ENCODE results near the gene C2orf68.
"Not testable (repeated sequence)": the region's sequence is repeated elsewhere in the genome, so short reads cannot be mapped to it uniquely, and the experiment has no call there.

The C2orf68 gene

DNA sequence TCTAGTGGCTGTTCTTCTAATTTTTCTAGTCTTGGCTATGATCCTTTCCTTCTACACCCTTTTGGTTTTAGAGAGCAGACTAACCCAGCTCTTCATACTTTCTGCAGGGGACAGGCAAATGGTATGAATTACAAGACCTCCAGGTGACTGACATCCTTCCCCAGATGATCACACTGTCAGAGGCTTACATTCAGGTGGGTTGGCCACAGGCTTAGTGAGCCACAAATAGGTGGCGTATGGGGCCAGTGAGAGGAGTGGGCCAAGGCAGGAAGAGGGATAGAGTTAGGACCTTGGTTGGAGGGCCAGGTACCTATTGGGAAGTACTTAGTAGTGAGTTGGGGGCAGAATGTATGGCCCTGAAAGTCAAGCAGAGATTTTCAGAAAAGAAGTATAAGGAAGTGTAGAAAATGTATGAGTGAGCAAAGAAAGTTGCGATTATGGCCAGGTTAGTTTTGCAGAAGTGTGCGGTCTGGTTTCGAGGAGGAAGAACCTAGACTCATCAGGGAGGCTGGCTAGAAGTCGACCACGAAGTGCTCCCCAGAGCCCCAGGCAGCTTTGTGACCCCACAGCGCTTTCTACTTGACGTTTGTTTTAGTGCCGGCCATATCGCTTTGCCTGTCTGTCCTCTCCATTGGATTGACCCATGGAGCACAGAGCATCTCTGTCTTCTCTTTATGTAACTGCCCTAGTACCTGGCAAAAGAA is 36.1 kb upstream of the C2orf68 start:
- Mint-ChIP-seq H3K9me3 (ENCODE audit: low read depth) (no peaks in the 10 kb centered on the region), H3K27me3 (no peaks in the 10 kb centered on the region), H3K27ac (no peak overlapping the region), H3K4me3 (no peak overlapping the region), H3K4me1 (ENCODE audit: low read depth) (no peaks in the 10 kb centered on the region), H3K36me3 (peaks cover 6% of the 10 kb centered on the region)

GRCh38 chr2:85646166-85646565 is 34.3 kb upstream of the C2orf68 start:
- Mint-ChIP-seq H3K27ac (no peak overlapping the region), H3K27me3 (no peaks in the 10 kb centered on the region), H3K36me3 (peaks cover 8% of the 10 kb centered on the region), H3K4me3 (no peak overlapping the region), H3K4me1 (ENCODE audit: low read depth) (peaks cover 8% of the 10 kb centered on the region), H3K9me3 (ENCODE audit: low read depth) (no peaks in the 10 kb centered on the region)

- H3K4me1 Mint-ChIP-seq (ENCODE audit: low read depth): peaks cover 8% of the 10 kb centered on the region
- no peaks in the 10 kb centered on the region for H3K27me3 Mint-ChIP-seq
- no peaks in the 10 kb centered on the region for H3K9me3 Mint-ChIP-seq (ENCODE audit: low read depth)
- no peak overlapping the region for H3K27ac Mint-ChIP-seq
- no peak overlapping the region for H3K4me3 Mint-ChIP-seq
- H3K36me3 Mint-ChIP-seq: peaks cover 8% of the 10 kb centered on the region
These were observed 33.0 kb upstream of the C2orf68 start for GRCh38 chr2:85644909-85645308.

GRCh38 chr2:85642725-85643124 is 30.9 kb upstream of the C2orf68 start:
- Mint-ChIP-seq H3K27ac (peak overlapping the region; percentile 5), H3K27me3 (no peaks in the 10 kb centered on the region), H3K9me3 (ENCODE audit: low read depth) (no peaks in the 10 kb centered on the region), H3K36me3 (peaks cover 6% of the 10 kb centered on the region), H3K4me1 (ENCODE audit: low read depth) (peaks cover 8% of the 10 kb centered on the region), H3K4me3 (no peak overlapping the region)

DNA sequence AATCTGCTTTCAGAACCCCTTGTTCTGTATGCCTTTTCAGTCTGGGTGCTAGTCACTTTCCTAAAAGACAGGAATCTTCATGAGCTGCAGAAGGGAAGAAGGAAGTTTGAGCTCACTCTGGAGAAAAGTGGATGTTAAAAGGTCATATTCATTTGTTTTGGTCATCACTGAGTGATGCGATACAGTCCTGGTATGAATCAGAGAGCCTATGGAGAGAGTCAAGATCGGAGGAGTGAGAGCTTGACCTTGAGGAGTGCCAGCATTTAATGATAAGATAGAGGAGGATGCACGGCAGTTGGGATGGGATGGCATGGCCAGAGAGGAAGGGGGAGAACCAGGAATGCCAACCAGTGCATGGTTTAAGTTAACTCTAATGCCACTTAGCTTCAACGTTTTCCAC is 23.8 kb upstream of the C2orf68 start:
- peak overlapping the region; percentile 12 for H3K27ac Mint-ChIP-seq
- no peaks in the 10 kb centered on the region for H3K9me3 Mint-ChIP-seq (ENCODE audit: low read depth)
- peaks cover 4% of the 10 kb centered on the region for H3K36me3 Mint-ChIP-seq
- H3K4me1 Mint-ChIP-seq (ENCODE audit: low read depth): peaks cover 11% of the 10 kb centered on the region
- H3K27me3 Mint-ChIP-seq: no peaks in the 10 kb centered on the region
- no peak overlapping the region for H3K4me3 Mint-ChIP-seq

DNA sequence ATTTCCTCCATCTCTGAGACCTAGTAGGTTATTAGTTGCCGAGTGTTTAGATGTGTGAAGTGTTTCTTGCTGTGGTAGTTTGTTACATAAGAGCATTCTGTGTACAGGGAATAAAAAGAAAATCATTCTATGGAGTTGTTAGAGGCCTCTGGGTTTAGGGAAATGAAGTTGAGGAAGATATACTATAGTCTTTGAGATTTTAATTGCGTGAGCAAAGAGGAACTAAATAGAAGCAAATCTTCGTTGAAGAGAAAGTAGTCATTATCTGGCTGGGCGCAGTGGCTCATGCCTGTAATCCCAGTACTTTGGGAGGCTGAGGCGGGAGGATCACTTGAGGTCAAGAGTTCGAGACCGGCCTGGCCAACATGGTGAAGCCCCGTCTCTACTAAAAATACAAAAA is 23.1 kb upstream of the C2orf68 start:
- no peak overlapping the region for H3K4me3 Mint-ChIP-seq
- H3K27ac Mint-ChIP-seq: no peak overlapping the region
- H3K36me3 Mint-ChIP-seq: peaks cover 4% of the 10 kb centered on the region

GRCh38 chr2:85631316-85631715 is 19.4 kb upstream of the C2orf68 start:
- Mint-ChIP-seq H3K9me3 (ENCODE audit: low read depth) (no peaks in the 10 kb centered on the region), H3K27me3 (no peaks in the 10 kb centered on the region), H3K4me3 (no peak overlapping the region), H3K36me3 (peaks cover 2% of the 10 kb centered on the region), H3K4me1 (ENCODE audit: low read depth) (peaks cover 22% of the 10 kb centered on the region), H3K27ac (peak overlapping the region; percentile 34)

More for the DNA sequence above, 23.1 kb upstream of the C2orf68 start:
- Mint-ChIP-seq H3K4me1 (ENCODE audit: low read depth) (peaks cover 11% of the 10 kb centered on the region), H3K27me3 (no peaks in the 10 kb centered on the region), H3K9me3 (ENCODE audit: low read depth) (no peaks in the 10 kb centered on the region)

DNA sequence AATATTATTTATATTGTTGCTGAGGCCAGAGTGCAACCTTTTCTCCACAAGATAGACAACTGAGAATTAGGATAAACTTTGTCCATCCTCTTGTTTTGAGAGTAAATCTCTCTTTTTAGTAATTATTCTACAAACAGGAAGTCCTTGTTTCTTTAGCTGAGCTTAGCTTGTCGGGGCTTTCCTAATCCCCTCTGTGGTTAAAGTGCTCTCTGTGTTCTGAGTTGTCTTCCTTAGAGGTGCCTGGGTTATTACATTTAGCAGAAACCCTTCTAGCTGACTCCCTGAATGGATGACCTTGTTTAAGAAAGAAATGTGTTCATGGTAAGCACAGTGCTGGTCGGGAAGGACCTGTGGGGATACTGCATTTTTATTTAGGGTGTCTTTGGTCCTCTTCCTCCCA is 16.8 kb upstream of the C2orf68 start:
- H3K4me1 Mint-ChIP-seq (ENCODE audit: low read depth): peaks cover 19% of the 10 kb centered on the region

GRCh38 chr2:85623991-85624390 is 12.1 kb upstream of the C2orf68 start:
- no peaks in the 10 kb centered on the region for H3K9me3 Mint-ChIP-seq (ENCODE audit: low read depth)
- no peak overlapping the region for H3K4me3 Mint-ChIP-seq
- H3K36me3 Mint-ChIP-seq: peaks cover 3% of the 10 kb centered on the region
- peak overlapping the region; percentile 54 for H3K27ac Mint-ChIP-seq
- H3K4me1 Mint-ChIP-seq (ENCODE audit: low read depth): peaks cover 21% of the 10 kb centered on the region
- no peaks in the 10 kb centered on the region for H3K27me3 Mint-ChIP-seq

More for the DNA sequence above, 16.8 kb upstream of the C2orf68 start:
- Mint-ChIP-seq H3K36me3 (peaks cover 2% of the 10 kb centered on the region), H3K9me3 (ENCODE audit: low read depth) (no peaks in the 10 kb centered on the region), H3K4me3 (peak overlapping the region; percentile 38), H3K27ac (peak overlapping the region; percentile 72), H3K27me3 (no peaks in the 10 kb centered on the region)

- Mint-ChIP-seq H3K4me3 (no peak overlapping the region), H3K27ac (no peak overlapping the region), H3K4me1 (ENCODE audit: low read depth) (peaks cover 21% of the 10 kb centered on the region), H3K9me3 (ENCODE audit: low read depth) (no peaks in the 10 kb centered on the region), H3K27me3 (no peaks in the 10 kb centered on the region), H3K36me3 (peaks cover 3% of the 10 kb centered on the region)
These were observed 9.5 kb upstream of the C2orf68 start for GRCh38 chr2:85621338-85621737.

DNA sequence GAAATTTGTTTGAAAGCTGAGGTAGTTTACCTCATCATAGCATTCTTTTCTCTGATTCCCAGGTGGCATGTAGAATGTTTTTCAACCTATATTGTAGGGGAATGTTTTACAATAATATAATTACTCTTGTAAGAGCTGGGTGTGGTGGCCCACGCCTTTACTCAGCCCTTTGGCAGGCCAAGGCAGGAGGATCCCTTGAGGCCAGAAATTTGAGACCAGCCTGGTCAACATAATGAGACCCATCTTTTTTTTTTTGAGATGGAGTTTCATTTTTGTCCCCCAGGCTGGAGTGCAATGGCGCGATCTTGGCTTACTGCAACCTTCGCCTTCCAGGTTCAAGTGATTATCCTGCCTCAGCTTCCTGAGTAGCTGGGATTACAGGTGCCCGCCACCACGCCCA is 7.8 kb upstream of the C2orf68 start:
- Mint-ChIP-seq H3K9me3 (ENCODE audit: low read depth) (no peaks in the 10 kb centered on the region), H3K4me3 (no peak overlapping the region), H3K27me3 (no peaks in the 10 kb centered on the region), H3K27ac (no peak overlapping the region), H3K36me3 (peaks cover 3% of the 10 kb centered on the region), H3K4me1 (ENCODE audit: low read depth) (peaks cover 25% of the 10 kb centered on the region)

GRCh38 chr2:85617723-85618122 is 5.9 kb upstream of the C2orf68 start:
- H3K27me3 Mint-ChIP-seq; H3K36me3 Mint-ChIP-seq; H3K9me3 Mint-ChIP-seq (ENCODE audit: low read depth): not testable (repeated sequence)
- Mint-ChIP-seq H3K4me3 (peak overlapping the region; percentile 95), H3K4me1 (ENCODE audit: low read depth) (peaks cover 21% of the 10 kb centered on the region), H3K27ac (peak overlapping the region; percentile 83)

- Mint-ChIP-seq H3K36me3 (peaks cover under 1% of the 10 kb centered on the region), H3K27me3 (no peaks in the 10 kb centered on the region), H3K4me1 (ENCODE audit: low read depth) (peaks cover 25% of the 10 kb centered on the region), H3K4me3 (peak overlapping the region; percentile 23), H3K27ac (no peak overlapping the region), H3K9me3 (ENCODE audit: low read depth) (no peaks in the 10 kb centered on the region)
These were observed 3.5 kb upstream of the C2orf68 start for GRCh38 chr2:85615413-85615728.

DNA sequence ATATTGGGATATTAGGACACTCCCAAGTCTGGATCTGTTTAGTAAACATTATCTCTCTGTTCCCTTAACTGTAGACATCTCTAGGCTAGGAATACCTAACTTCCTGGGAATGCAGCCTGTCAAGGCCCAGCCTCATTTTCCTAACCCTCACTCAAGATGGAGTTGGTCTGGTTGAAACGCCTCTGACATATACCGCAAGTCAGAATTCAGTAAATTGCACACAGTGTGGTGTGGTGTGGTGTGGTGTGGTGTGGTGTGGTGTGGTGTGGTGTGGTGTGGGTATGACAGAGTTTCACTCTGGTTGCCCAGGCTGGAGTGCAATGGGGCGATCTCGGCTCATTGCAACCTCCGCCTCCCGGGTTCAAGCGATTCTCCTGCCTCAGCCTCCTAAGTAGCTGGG is 2.9 kb upstream of the C2orf68 start:
- H3K36me3 Mint-ChIP-seq, H3K27me3 Mint-ChIP-seq: not testable (repeated sequence)
- H3K4me3 Mint-ChIP-seq: peak overlapping the region; percentile 35

DNA sequence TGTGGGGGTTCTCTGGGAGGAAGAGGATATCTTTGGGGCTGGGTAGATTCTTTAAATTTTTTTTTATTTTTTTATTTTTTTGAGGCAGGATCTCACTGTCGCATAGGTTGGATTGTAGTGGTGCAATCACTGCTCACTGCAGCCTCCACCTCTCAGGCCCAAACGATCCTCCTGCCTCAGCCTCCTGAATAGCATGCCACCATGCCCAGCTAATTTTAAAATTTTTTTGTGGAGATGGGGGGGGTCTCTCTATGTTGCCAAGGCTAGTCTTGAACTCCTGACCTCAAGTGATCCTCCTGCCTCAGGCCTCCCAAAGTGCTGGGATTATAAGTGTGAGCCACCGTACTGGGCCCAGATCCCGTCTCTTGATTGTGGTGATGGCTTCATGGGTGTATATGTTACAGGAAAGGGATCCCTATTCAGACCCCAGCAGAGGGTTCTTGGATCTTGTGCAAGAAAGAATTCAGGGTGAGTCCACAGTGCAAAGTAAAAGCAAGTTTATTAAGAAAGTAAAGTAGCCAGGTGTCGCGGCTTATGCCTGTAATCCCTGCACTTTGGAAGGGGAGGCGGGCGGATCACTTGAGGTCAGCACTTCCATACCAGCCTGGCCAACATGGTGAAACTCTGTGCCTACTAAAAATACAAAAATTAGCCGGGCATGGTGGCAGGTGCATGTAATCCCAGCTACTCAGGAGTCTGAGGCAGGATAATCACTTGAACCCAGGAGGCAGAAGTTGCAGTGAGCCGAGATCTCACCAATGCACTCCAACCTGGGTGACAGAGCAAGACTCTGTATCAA is 2.0 kb upstream of the C2orf68 start:
- Mint-ChIP-seq H3K4me3 (peak overlapping the region; percentile 57), H3K27me3 (no peaks in the 10 kb centered on the region), H3K27ac (peak overlapping the region; percentile 50), H3K4me1 (ENCODE audit: low read depth) (peaks cover 28% of the 10 kb centered on the region), H3K36me3 (peaks cover 3% of the 10 kb centered on the region), H3K9me3 (ENCODE audit: low read depth) (no peaks in the 10 kb centered on the region)

More for the DNA sequence above, 2.9 kb upstream of the C2orf68 start:
- not testable (repeated sequence) for H3K9me3 Mint-ChIP-seq (ENCODE audit: low read depth); H3K27ac Mint-ChIP-seq
- peaks cover 29% of the 10 kb centered on the region for H3K4me1 Mint-ChIP-seq (ENCODE audit: low read depth)
